Prostate gland (tissue), 2 donors: Measurements from ENCODE around the gene GALNT3. TPM values are rescaled to one million over a fixed set of nuclear protein-coding genes. Genes with fewer than 3 reads are reported as not detected.

Experiments used
- DNase-seq: peaks from one replicate; pipeline ENCODE4 v3.0.0-alpha.2; 2019; ENCODE audit warnings: low spot score
- H3K27ac ChIP-seq, 2 donors: fragments of 200-600 bp; sonication (generic); 2 replicates each; pipeline ENCODE4 v1.5.1; 2017 to 2019
- H3K27me3 ChIP-seq: fragments of 200-600 bp; sonication (generic); replicated peaks from 2 replicates; pipeline ENCODE4 v1.5.1; 2019; ENCODE audit not compliant: insufficient read depth
- H3K36me3 ChIP-seq, 2 donors: fragments of 200-600 bp; sonication (generic); 1 replicate in 1 of 2; 2 replicates in 1 of 2; pipeline versions ENCODE4 v1.5.1 to v1.8.1; 2017 to 2019
- H3K4me1 ChIP-seq: fragments of 200-600 bp; sonication (generic); replicated peaks from 2 replicates; pipeline ENCODE4 v1.5.1; 2019
- H3K4me3 ChIP-seq, 2 donors: fragments of 200-600 bp; sonication (generic); 2 replicates each; pipeline ENCODE4 v1.5.1; 2017 to 2019
- H3K9me3 ChIP-seq: fragments of 200-600 bp; sonication (generic); 2 replicates; pipeline ENCODE4 v1.5.1; 2017
- CTCF ChIP-seq, 4 experiments: fragments of 200-600 bp in 2 of 4; fragments of 450-650 bp in 2 of 4; sonication (generic) in 2 of 4; IDR thresholded peaks; 1 replicate in 3 of 4; 2 replicates in 1 of 4; pipeline ENCODE4 v1.5.1; 2016 to 2019; ENCODE audit warnings: antibody characterized with exemption in 4 of 4, mild to moderate bottlenecking in 2 of 4, moderate library complexity in 2 of 4
- POLR2A ChIP-seq: fragments of 450-650 bp; IDR thresholded peaks from one replicate; pipeline ENCODE4 v1.6.1; 2016; ENCODE audit warnings: antibody characterized with exemption, mild to moderate bottlenecking
- POLR2AphosphoS5 ChIP-seq: sonication (generic); formaldehyde crosslinking; IDR thresholded peaks from one replicate; pipeline ENCODE4 v1.6.1; 2017; ENCODE audit warnings: antibody characterized with exemption
- WGBS: methylation state at CpG from one replicate; pipeline ENCODE4 v1.1.5; 2018; 5-methylcytosine and 5-hydroxymethylcytosine counted together
- intact Hi-C: fragments of 100-400 bp; cut with DNase I; formaldehyde crosslinking; loops from one replicate; pipeline ENCODE4 v1.14.2; 2022
- total RNA-seq, 2 donors: library from RNA; depleted of rRNA; stranded (reverse); fragments of >200 nt; gene quantifications; one replicate each; pipeline ENCODE4 v1.1.0, GENCODE V29; 2016

The GALNT3 gene
- total RNA-seq, 2 donors from 2014 or later: 24.5 to 69.9 TPM

GRCh38 chr2:165792104-165792454 lies 2.0 kb downstream of the GALNT3 start:
- intact Hi-C loops: no loop called here
- whole genome bisulfite sequencing: 22% methylated on average over 1 of the region's 1 CpG
- Histone ChIP-seq H3K27me3 (no peaks in the 10 kb centered on the region), H3K4me1 (no peaks in the 10 kb centered on the region), H3K36me3 (no peaks in the 10 kb centered on the region), H3K4me3 (no peak overlapping the region), H3K27ac (no peak overlapping the region), H3K9me3 (no peaks in the 10 kb centered on the region)
- no peak for DNase-seq
- TF ChIP-seq POLR2A (no peak), POLR2AphosphoS5 (no peak), CTCF (IDR thresholded peaks at IDR 0.05) (no peak)

GRCh38 chr2:165791421-165792103 lies 2.5 kb downstream of the GALNT3 start:
- Histone ChIP-seq H3K27ac (no peak overlapping the region), H3K36me3 (no peaks in the 10 kb centered on the region), H3K4me3 (no peak overlapping the region), H3K27me3 (no peaks in the 10 kb centered on the region), H3K4me1 (no peaks in the 10 kb centered on the region), H3K9me3 (no peaks in the 10 kb centered on the region)
- DNase-seq: no peak
- intact Hi-C loops: no loop called here
- 58% methylated on average over 2 of the region's 2 CpGs for WGBS
- TF ChIP-seq CTCF (IDR thresholded peaks at IDR 0.05): no peak
- no peak for TF ChIP-seq POLR2A
- TF ChIP-seq POLR2AphosphoS5: no peak

- no peaks in the 10 kb centered on the region for H3K4me1 ChIP-seq
- DNase-seq: no peak
Observed at GRCh38 chr2:165790466-165790865, 3.6 kb downstream of the GALNT3 start.

GRCh38 chr2:165787334-165787733 lies 6.7 kb downstream of the GALNT3 start:
- no peak overlapping the region for H3K27ac ChIP-seq
- no peaks in the 10 kb centered on the region for H3K4me1 ChIP-seq
- TF ChIP-seq POLR2A (no peak), CTCF (IDR thresholded peaks at IDR 0.05) (no peak), POLR2AphosphoS5 (no peak)
- H3K4me3 ChIP-seq: no peak overlapping the region
- H3K9me3 ChIP-seq: no peaks in the 10 kb centered on the region
- 30% methylated on average over 1 of the region's 1 CpG for WGBS
- intact Hi-C loops: no loop called here
- DNase-seq: no peak
- H3K27me3 ChIP-seq: no peaks in the 10 kb centered on the region
- no peaks in the 10 kb centered on the region for H3K36me3 ChIP-seq

More at GRCh38 chr2:165790466-165790865, 3.6 kb downstream of the GALNT3 start:
- intact Hi-C loops: no loop called here
- Histone ChIP-seq H3K4me3 (no peak overlapping the region), H3K9me3 (no peaks in the 10 kb centered on the region), H3K36me3 (no peaks in the 10 kb centered on the region), H3K27ac (no peak overlapping the region), H3K27me3 (no peaks in the 10 kb centered on the region)
- 93% methylated on average over 1 of the region's 1 CpG for WGBS
- TF ChIP-seq CTCF (IDR thresholded peaks at IDR 0.05) (no peak), POLR2A (no peak), POLR2AphosphoS5 (no peak)

GRCh38 chr2:165779706-165780105 lies 14.3 kb downstream of the GALNT3 start:
- intact Hi-C loops: no loop called here
- no peak for TF ChIP-seq POLR2A
- H3K27me3 ChIP-seq: no peaks in the 10 kb centered on the region
- WGBS: 100% methylated on average over 4 of the region's 4 CpGs
- H3K4me3 ChIP-seq: no peak overlapping the region
- no peak for DNase-seq
- peaks cover 7% of the 10 kb centered on the region for H3K4me1 ChIP-seq
- no peaks in the 10 kb centered on the region for H3K9me3 ChIP-seq
- no peaks in the 10 kb centered on the region for H3K36me3 ChIP-seq
- H3K27ac ChIP-seq: no peak overlapping the region
